GM21528 (cell line): Measurements from ENCODE around the gene AUTS2.
"Not testable (repeated sequence)": the region's sequence is repeated elsewhere in the genome, so short reads cannot be mapped to it uniquely, and the experiment has no call there.

ENCODE experiments used
- ATAC-seq: cut with Tn5 transposase; IDR thresholded peaks from one replicate; pipeline ENCODE4 v1.9.1; 2021; ENCODE audit warnings: mild to moderate bottlenecking, moderate library complexity; ENCODE audit not compliant: unreplicated experiment, low FRiP score

AUTS2 gene

GRCh38 chr7:70347463-70348254 is 749.4 kb downstream of the AUTS2 start:
- peak; percentile 94 for ATAC-seq

GRCh38 chr7:70349031-70349430 is 750.8 kb downstream of the AUTS2 start:
- no peak for ATAC-seq

- no peak for ATAC-seq
Measured at GRCh38 chr7:70349819-70350218, 751.5 kb downstream of the AUTS2 start.

- ATAC-seq: no peak
Measured at GRCh38 chr7:70352088-70352487, 753.8 kb downstream of the AUTS2 start.

- no peak for ATAC-seq
Measured at GRCh38 chr7:70352906-70353305, 754.6 kb downstream of the AUTS2 start.

- no peak for ATAC-seq
Measured at GRCh38 chr7:70353330-70353945, 755.2 kb downstream of the AUTS2 start.

- ATAC-seq: no peak
Measured at GRCh38 chr7:70353946-70354335, 755.7 kb downstream of the AUTS2 start.

- ATAC-seq: no peak
Measured at GRCh38 chr7:70354409-70355169, 756.3 kb downstream of the AUTS2 start.

- ATAC-seq: no peak
Measured at GRCh38 chr7:70355198-70356020, 757.1 kb downstream of the AUTS2 start.

GRCh38 chr7:70356085-70356786 is 758.0 kb downstream of the AUTS2 start:
- no peak for ATAC-seq

- ATAC-seq: no peak
Measured at GRCh38 chr7:70356787-70357328, 758.6 kb downstream of the AUTS2 start.

GRCh38 chr7:70360557-70360956 is 762.3 kb downstream of the AUTS2 start:
- ATAC-seq: no peak

- ATAC-seq: no peak
Measured at GRCh38 chr7:70361821-70362220, 763.5 kb downstream of the AUTS2 start.

GRCh38 chr7:70364393-70364792 is 766.1 kb downstream of the AUTS2 start:
- not testable (repeated sequence) for ATAC-seq

GRCh38 chr7:70371652-70372051 is 773.4 kb downstream of the AUTS2 start:
- ATAC-seq: no peak

- ATAC-seq: no peak
Measured at GRCh38 chr7:70372768-70373515, 774.7 kb downstream of the AUTS2 start.

GRCh38 chr7:70374772-70375533 is 776.7 kb downstream of the AUTS2 start:
- no peak for ATAC-seq

- ATAC-seq: no peak
Measured at GRCh38 chr7:70376561-70377031, 778.3 kb downstream of the AUTS2 start.
